Activated CD4-positive, alpha-beta T cell treated with anti-CD3 and anti-CD28 coated beads, Interleukin-2, amount 50 U/mL, for 48 hours (primary cell): ENCODE measurements around the gene ZNG1F.
"Not testable (repeated sequence)": the region's sequence is repeated elsewhere in the genome, so short reads cannot be mapped to it uniquely, and the experiment has no call there.

Experiments
- DNase-seq, 2 experiments: peaks; one replicate each; pipeline ENCODE4 v3.0.0-alpha.2; 2020

ZNG1F gene

DNA sequence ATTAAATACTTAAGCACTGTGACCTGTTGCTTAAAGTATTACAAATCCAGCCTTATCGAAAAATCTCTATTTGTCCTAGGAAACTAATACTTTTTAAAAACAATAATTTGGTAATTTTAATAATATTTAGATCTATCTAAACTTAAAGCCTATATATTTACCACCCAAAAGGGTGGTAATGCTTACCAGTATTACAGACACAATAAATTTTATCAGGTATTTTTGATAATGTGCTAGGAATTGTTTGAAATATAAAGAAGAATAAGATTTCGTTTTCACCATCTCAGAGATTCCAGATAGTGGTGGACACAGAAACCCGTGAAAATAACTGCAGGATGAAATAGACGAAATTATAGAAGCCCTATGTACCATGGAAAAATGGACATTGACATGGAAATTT lies 68.4 kb downstream of the ZNG1F start:
- DNase-seq = not testable (repeated sequence)

DNA sequence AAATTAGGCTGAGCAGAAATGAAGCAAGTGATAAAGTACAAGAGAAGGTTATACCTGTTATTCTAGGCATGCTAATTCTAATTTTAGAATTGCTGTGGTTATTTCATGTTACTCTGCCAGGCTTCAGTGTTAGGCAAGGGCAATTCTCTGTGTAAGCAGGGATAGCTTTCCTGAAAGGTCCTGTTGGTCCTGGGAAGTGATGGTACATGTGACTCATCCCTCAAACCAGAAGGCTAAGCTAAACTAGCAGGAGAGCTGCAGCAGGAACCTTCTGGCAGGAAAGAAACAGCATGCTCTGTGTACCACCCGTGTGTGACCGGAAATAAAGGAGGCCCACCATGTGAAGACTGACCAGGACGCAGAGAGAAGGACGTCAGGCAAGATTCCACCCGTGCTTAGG lies 69.4 kb downstream of the ZNG1F start:
- DNase-seq = not testable (repeated sequence)

- not testable (repeated sequence) for DNase-seq
These were observed 69.8 kb downstream of the ZNG1F start for GRCh38 chr9:41119311-41119710.

- not testable (repeated sequence) for DNase-seq
These were observed 75.8 kb downstream of the ZNG1F start for GRCh38 chr9:41113348-41113747.

GRCh38 chr9:41111414-41111813 lies 77.7 kb downstream of the ZNG1F start:
- DNase-seq = not testable (repeated sequence)

GRCh38 chr9:41110913-41111312 lies 78.2 kb downstream of the ZNG1F start:
- peak in 1 of 2 experiments; percentile 8 for DNase-seq

DNA sequence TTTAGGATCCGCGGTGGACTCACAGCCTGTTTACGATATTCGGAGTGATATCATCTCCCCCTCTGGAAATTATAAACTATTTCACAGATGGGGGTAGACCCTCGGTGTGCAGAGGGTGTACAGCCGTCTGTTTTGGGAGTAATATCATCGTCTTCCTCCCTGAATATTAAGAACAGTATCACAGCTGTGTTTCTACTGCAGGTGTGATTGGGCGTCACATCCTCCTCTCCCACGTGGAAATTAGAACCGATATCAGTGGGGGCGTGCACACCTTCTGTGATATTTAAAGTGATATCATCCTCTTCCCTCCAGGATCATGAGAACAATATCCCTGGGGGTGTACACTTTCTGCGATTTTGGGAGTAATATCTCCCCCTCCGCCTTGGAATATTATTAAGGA lies 79.9 kb downstream of the ZNG1F start:
- peak in 1 of 2 experiments; percentile 10 for DNase-seq

DNA sequence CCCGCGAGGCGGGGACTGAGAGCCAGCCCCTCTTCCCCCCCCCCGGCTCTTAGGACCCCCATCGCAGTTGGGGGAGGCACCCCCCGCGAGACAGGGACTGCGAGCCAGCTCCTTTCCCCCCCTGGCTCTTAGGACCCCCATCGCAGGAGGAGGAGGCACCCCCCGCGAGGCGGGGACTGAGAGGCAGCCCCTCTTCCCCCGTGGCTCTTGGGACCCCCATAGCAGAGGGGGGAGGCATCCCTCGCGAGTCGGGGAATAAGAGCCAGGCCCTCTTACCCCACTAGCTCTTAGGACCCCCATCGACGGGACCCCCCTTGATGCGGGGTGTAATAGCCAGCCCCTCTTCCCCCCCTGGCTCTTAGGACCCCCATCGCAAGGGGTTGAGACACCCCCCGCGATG lies 80.3 kb downstream of the ZNG1F start:
- not testable (repeated sequence) for DNase-seq

DNA sequence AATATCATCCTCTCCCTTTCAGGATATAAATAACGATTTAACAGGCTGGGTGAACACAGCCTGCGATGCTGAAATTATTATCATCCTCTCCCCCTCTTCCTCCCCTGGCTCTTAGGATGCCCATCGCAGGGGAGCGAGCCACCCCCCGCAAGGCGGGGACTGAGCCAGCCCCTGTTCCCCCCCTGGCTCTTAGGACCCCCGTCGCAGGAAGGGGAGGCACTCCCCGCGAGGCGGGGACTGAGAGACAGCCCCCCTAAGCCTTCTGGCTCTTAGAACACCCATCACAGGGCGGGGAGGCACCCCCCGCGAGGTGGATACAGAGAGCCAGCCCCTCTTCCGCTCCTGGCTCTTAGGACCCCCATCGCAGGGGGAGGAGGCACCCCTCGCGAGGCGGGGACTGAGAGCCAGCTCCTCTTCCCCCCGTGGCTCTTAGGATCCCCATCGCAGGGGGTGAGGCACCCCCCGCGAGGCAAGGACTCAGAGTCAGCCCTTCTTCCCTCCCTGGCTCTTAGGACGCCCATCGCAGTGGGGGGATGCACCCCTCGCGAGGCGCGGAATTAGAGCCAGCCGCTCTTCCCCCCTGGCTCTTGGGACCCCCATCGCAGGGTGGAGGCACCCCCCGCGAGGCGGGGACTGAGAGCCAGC lies 82.5 kb downstream of the ZNG1F start:
- not testable (repeated sequence) for DNase-seq

GRCh38 chr9:41105557-41106253 lies 83.4 kb downstream of the ZNG1F start:
- DNase-seq = not testable (repeated sequence)

GRCh38 chr9:41104542-41104941 lies 84.6 kb downstream of the ZNG1F start:
- not testable (repeated sequence) for DNase-seq

- not testable (repeated sequence) for DNase-seq
These were observed 88.6 kb downstream of the ZNG1F start for GRCh38 chr9:41100508-41100907.

DNA sequence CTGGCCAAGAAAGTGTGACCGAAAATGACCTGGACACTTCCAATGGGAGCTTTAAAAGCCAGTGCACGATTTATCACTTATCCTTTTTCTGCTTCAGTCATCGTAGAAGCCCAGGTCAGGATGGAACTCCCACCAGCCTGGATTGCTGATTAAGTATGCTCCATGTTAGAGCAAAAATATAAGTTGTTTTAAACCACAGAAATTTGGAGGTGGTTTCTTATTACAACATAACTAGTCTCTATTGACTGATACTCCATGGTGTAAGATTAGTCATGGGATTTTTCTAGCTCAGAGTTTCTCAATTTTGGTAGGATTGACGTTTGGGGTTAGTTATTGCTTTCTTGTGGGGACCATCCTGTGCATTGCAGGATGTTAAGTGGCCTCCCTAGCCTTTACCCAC lies 90.4 kb downstream of the ZNG1F start:
- not testable (repeated sequence) for DNase-seq

- DNase-seq = not testable (repeated sequence)
These were observed 94.1 kb downstream of the ZNG1F start for GRCh38 chr9:41095060-41095459.

DNA sequence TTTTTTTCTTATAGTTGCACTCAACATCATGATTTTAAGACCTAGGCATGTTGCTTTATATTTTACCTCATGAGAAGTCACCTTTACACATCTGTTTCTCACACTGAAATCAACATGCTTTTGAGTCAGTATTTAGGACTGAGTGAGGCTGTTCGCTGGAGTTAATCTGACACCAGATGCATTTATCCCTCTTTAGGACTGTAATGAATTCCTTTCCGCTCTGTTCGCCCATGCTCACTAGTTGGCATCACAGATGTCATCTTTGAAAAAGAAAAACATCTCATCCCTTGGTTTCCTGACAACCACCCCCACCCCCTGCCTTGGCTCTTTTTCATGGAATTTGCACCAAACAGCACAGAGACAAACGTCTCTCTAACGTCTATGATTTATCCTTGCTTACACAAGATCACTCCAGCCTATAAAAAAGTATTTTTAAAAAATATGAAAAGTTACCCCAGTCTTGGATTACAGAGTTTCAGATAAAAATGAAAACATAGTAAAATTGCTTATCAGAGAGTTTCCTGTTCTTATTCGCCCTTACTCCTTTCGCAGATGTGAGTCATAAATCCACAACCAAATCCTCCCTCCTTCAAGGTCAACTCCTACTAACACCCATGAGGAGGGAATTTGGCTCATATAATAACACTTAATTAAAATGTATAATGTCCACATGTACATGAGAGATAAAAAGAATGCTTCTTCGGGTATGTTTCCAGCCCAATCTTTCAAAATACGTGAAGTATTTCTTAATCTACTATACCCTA lies 94.9 kb downstream of the ZNG1F start:
- not testable (repeated sequence) for DNase-seq

- DNase-seq = not testable (repeated sequence)
These were observed 98.2 kb downstream of the ZNG1F start for GRCh38 chr9:41090922-41091321.

DNA sequence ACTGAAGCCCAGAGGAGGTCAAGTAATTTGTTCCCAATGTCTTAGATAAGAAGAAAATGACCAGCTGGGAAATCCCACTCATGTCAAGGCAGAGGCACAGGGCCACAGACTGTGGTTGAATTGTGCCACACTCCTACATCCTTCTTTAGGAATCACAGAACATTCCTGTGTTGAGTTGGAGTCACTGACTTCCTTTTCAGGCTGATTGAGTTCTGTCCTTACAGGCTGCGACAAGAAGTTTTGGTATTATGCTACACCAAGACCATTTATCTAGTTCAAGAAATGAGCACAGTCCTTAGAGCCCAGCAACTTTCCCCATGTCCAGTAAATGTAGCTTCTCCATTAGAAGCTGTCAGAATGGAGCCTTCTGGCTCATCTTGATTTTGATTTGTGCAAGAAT lies 98.7 kb downstream of the ZNG1F start:
- not testable (repeated sequence) for DNase-seq

- DNase-seq = not testable (repeated sequence)
These were observed 100.6 kb downstream of the ZNG1F start for GRCh38 chr9:41088450-41089059.

GRCh38 chr9:41087929-41088328 lies 101.2 kb downstream of the ZNG1F start:
- not testable (repeated sequence) for DNase-seq

DNA sequence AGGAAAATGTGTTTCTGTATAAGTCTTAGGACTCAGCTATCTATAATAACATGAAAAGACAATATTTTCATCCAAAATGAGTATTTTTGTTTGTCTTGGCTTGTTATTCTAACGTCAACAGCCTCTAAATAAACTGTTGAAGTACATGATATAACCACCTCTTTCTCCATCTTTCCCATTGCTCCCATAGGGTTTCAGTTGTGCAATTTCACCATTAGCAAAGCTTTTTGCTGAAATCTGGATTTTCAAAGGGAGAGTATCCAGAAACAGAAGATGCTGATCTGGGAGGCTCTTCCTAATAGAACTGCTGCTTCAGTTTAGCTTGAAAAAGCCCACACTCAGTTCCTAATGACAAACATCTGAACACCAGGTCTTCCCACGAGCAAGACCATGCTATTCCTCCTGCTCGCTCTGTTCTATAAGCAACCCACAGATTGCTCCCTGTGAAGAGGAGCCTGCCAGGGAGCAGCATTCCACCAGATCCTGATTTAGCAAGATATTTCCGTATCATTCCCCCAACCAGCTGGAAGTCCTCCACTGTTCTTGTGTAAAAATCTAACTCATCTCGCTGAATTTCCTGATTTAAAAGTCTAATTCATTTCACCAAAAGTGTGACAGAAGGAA lies 101.8 kb downstream of the ZNG1F start:
- not testable (repeated sequence) for DNase-seq

DNA sequence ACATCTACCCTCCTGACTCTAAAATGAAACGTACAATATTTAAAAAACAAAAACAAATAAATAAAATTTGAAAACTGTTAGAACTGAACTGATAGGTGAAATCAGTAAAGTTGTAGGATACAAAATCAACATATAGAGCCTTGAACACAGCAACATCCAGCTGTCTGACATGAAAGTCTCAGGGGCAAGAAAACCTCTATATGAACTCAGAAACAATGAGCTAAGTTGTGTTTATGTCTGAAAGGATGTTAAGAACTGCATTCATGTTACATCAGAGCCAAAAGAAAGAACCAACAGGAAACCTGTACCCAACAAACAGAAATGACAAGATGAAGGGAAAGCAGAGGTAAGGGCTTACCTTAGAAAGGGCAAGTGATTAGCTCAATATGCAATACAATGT lies 102.4 kb downstream of the ZNG1F start:
- not testable (repeated sequence) for DNase-seq

GRCh38 chr9:41086215-41086614 lies 102.9 kb downstream of the ZNG1F start:
- DNase-seq = not testable (repeated sequence)

DNA sequence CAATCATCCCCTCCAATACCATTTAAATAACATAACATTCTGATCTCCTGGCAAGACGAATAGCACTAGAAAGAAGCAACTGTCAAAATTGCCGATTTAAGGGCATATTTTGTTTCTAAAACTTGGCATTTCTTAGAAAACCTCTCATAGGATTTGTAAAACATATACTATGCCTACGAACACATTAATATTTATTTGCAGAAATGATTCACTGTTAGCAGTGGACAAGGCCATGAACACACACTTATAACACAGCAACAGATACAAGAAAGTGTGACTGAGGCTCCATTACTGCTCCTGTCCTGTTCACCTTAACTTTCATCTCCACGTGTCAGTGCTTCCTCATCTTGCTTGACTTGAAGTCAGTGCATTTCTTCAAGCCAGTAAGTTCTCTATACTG lies 106.8 kb downstream of the ZNG1F start:
- DNase-seq = not testable (repeated sequence)
